A673 (cell line): ENCODE measurements around the gene DIP2A. TPM values are rescaled to one million over a fixed set of nuclear protein-coding genes. Genes with fewer than 3 reads are reported as not detected.

Experiments
- BruUV-seq: library from RNA; stranded (reverse); fragments of 400-500 nt; replicated peaks from 2 replicates; lab custom pipeline; 2021; lab: Mats Ljungman, UMichigan
- CTCF ChIA-PET: fragments of 300-600 bp; sonication (Branson Sonifier 250); formaldehyde crosslinking; loops from one replicate; lab custom pipeline; 2022; ENCODE audit warnings: antibody characterized with exemption; lab: Charles Lee
- POLR2A ChIA-PET: fragments of 300-600 bp; sonication (Branson Sonifier 250); formaldehyde crosslinking; loops from one replicate; lab custom pipeline; 2022; ENCODE audit warnings: antibody characterized with exemption; ENCODE audit not compliant: low non-redundant PET; lab: Charles Lee
- DNase-seq: peaks from one replicate; pipeline ENCODE4 v3.0.0-alpha.2; 2015; ENCODE audit warnings: low spot score
- H3K27ac ChIP-seq: fragments of 200-600 bp; sonication (generic); 2 replicates; pipeline ENCODE4 v1.5.1; 2016; ENCODE audit warnings: mixed run types, low read depth, mild to moderate bottlenecking, mixed read lengths, antibody characterized with exemption, low read length; ENCODE audit not compliant: poor library complexity, severe bottlenecking
- H3K27me3 ChIP-seq: fragments of 200-600 bp; sonication (generic); replicated peaks from 2 replicates; pipeline ENCODE4 v1.6.1; 2017; ENCODE audit warnings: mixed run types, low read depth, mild to moderate bottlenecking, mixed read lengths, antibody characterized with exemption, low read length; ENCODE audit not compliant: insufficient read depth, poor library complexity
- H3K36me3 ChIP-seq: fragments of 200-600 bp; sonication (generic); 2 replicates; pipeline ENCODE4 v1.6.1; 2016; ENCODE audit warnings: mixed run types, mild to moderate bottlenecking, mixed read lengths, antibody characterized with exemption, low read length; ENCODE audit not compliant: insufficient read depth, poor library complexity, severe bottlenecking
- H3K4me1 ChIP-seq: fragments of 200-600 bp; sonication (generic); 2 replicates; pipeline ENCODE4 v1.6.1; 2017; ENCODE audit warnings: mixed run types, mild to moderate bottlenecking, mixed read lengths, antibody characterized with exemption, low read length; ENCODE audit not compliant: insufficient read depth, poor library complexity, severe bottlenecking
- H3K4me3 ChIP-seq: fragments of 200-600 bp; sonication (generic); 2 replicates; pipeline ENCODE4 v1.5.1; 2016; ENCODE audit warnings: low read depth, mixed run types, mild to moderate bottlenecking, mixed read lengths, low read length; ENCODE audit not compliant: poor library complexity, severe bottlenecking
- H3K9me3 ChIP-seq: fragments of 200-600 bp; sonication (generic); 2 replicates; pipeline ENCODE4 v1.6.1; 2016; ENCODE audit warnings: mixed run types, low read depth, mild to moderate bottlenecking, mixed read lengths, antibody characterized with exemption, low read length; ENCODE audit not compliant: poor library complexity, severe bottlenecking
- CTCF ChIP-seq: fragments of 300-800, 200-600 bp; sonication (generic); conservative IDR thresholded peaks from 2 replicates; pipeline ENCODE4 v1.5.1; 2017; ENCODE audit warnings: low read depth, mild to moderate bottlenecking, antibody characterized with exemption, low read length, moderate library complexity, mixed read lengths
- EZH2 ChIP-seq: fragments of 200-600 bp; sonication (generic); IDR thresholded peaks from 2 replicates; pipeline ENCODE4 v1.6.1; 2017; ENCODE audit warnings: borderline replicate concordance, low read depth, mild to moderate bottlenecking, mixed read lengths, antibody characterized with exemption, low read length; ENCODE audit not compliant: poor library complexity, severe bottlenecking
- intact Hi-C: fragments of 100-400 bp; cut with micrococcal nuclease; formaldehyde crosslinking; loops from one replicate; pipeline ENCODE4 v1.10.0; 2022; ENCODE audit not compliant: unreplicated experiment
- total RNA-seq: library from RNA; stranded (reverse); gene quantifications from 2 replicates; pipeline ENCODE4 v1.2.3, GENCODE V29; 2021

DIP2A gene
- total RNA-seq, 1 experiment from 2014 or later = 37.3 TPM

GRCh38 chr21:46554431-46555224 is 95.9 kb downstream of the DIP2A start:
- no peak for DNase-seq
- H3K9me3 ChIP-seq = no peaks in the 10 kb centered on the region
- ChIA-PET CTCF (no interaction called here), POLR2A (interaction anchor here (0.6 kb wide), 1 partner anchor 15 kb away, joined by 3 read pairs; no protein-coding TSS in a partner anchor)
- no peak overlapping the region for H3K4me3 ChIP-seq
- intact Hi-C loops = no loop called here
- H3K27me3 ChIP-seq = no peaks in the 10 kb centered on the region
- peaks cover 4% of the 10 kb centered on the region for H3K36me3 ChIP-seq
- BruUV-seq = no TSS peak
- TF ChIP-seq CTCF = no peak
- H3K27ac ChIP-seq = no peak overlapping the region
- no peaks in the 10 kb centered on the region for H3K4me1 ChIP-seq

- Histone ChIP-seq H3K9me3 (no peaks in the 10 kb centered on the region), H3K36me3 (peaks cover 4% of the 10 kb centered on the region), H3K27me3 (no peaks in the 10 kb centered on the region), H3K27ac (no peak overlapping the region), H3K4me3 (no peak overlapping the region), H3K4me1 (no peaks in the 10 kb centered on the region)
- no peak for TF ChIP-seq CTCF
- no peak for TF ChIP-seq EZH2
- no peak for DNase-seq
- POLR2A ChIA-PET = no interaction called here
- no TSS peak for BruUV-seq
- CTCF ChIA-PET = no interaction called here
- intact Hi-C loops = no loop called here
These were observed 96.5 kb downstream of the DIP2A start for GRCh38 chr21:46555225-46555617.

GRCh38 chr21:46555678-46556077 is 97.0 kb downstream of the DIP2A start:
- no peak for DNase-seq
- no TSS peak for BruUV-seq
- POLR2A ChIA-PET = no interaction called here
- Histone ChIP-seq H3K9me3 (no peaks in the 10 kb centered on the region), H3K27ac (no peak overlapping the region), H3K4me3 (no peak overlapping the region), H3K36me3 (peaks cover 4% of the 10 kb centered on the region), H3K4me1 (no peaks in the 10 kb centered on the region), H3K27me3 (no peaks in the 10 kb centered on the region)
- TF ChIP-seq EZH2 (no peak), CTCF (no peak)
- intact Hi-C loops = no loop called here
- CTCF ChIA-PET = no interaction called here
